NCI-H1417 (cell line): ENCODE measurements around the gene CDH23.

ENCODE experiments used
- DNase-seq, 3 experiments: peaks; one replicate each; lab custom pipeline; 2025; lab: John Stamatoyannopoulos, UW

The CDH23 gene

GRCh38 chr10:71743089-71743838 is 346.5 kb downstream of the CDH23 start:
- DNase-seq, result no peak

GRCh38 chr10:71743866-71744265 is 347.1 kb downstream of the CDH23 start:
- DNase-seq, result no peak

GRCh38 chr10:71744897-71745663 is 348.4 kb downstream of the CDH23 start:
- DNase-seq, result no peak

- DNase-seq, result no peak
Measured at GRCh38 chr10:71745664-71746250, 349.0 kb downstream of the CDH23 start.

GRCh38 chr10:71746344-71747037 is 349.8 kb downstream of the CDH23 start:
- DNase-seq, result no peak

- DNase-seq, result no peak
Measured at GRCh38 chr10:71747039-71747531, 350.4 kb downstream of the CDH23 start.

GRCh38 chr10:71747551-71748523 is 351.1 kb downstream of the CDH23 start:
- no peak for DNase-seq

- DNase-seq, result no peak
Measured at GRCh38 chr10:71748671-71749191, 352.0 kb downstream of the CDH23 start.

GRCh38 chr10:71749396-71749795 is 352.7 kb downstream of the CDH23 start:
- DNase-seq, result no peak

GRCh38 chr10:71750124-71750841 is 353.6 kb downstream of the CDH23 start:
- peak in 1 of 3 experiments; percentile 21 for DNase-seq

GRCh38 chr10:71750986-71751385 is 354.3 kb downstream of the CDH23 start:
- no peak for DNase-seq

GRCh38 chr10:71751515-71752224 is 354.9 kb downstream of the CDH23 start:
- no peak for DNase-seq

GRCh38 chr10:71752391-71753090 is 355.8 kb downstream of the CDH23 start:
- DNase-seq, result no peak

GRCh38 chr10:71753091-71753959 is 356.6 kb downstream of the CDH23 start:
- DNase-seq, result no peak

GRCh38 chr10:71753960-71754505 is 357.3 kb downstream of the CDH23 start:
- DNase-seq, result no peak

GRCh38 chr10:71754562-71754961 is 357.8 kb downstream of the CDH23 start:
- DNase-seq, result no peak

- DNase-seq, result no peak
Measured at GRCh38 chr10:71755179-71755879, 358.6 kb downstream of the CDH23 start.
